Stimulated activated CD4-positive, alpha-beta T cell treated with anti-CD3 and anti-CD28 coated beads, Interleukin-15, amount 100 ng/mL, for 1 hour (primary cell): ENCODE results near the gene PREP.
"Not testable (repeated sequence)": the region's sequence is repeated elsewhere in the genome, so short reads cannot be mapped to it uniquely, and the experiment has no call there.

Experiments
- DNase-seq, 2 donors: peaks; one replicate each; pipeline ENCODE4 v3.0.0-alpha.2; 2020; ENCODE audit warnings: low read depth in 1 of 2, low spot score in 1 of 2

The PREP gene

DNA sequence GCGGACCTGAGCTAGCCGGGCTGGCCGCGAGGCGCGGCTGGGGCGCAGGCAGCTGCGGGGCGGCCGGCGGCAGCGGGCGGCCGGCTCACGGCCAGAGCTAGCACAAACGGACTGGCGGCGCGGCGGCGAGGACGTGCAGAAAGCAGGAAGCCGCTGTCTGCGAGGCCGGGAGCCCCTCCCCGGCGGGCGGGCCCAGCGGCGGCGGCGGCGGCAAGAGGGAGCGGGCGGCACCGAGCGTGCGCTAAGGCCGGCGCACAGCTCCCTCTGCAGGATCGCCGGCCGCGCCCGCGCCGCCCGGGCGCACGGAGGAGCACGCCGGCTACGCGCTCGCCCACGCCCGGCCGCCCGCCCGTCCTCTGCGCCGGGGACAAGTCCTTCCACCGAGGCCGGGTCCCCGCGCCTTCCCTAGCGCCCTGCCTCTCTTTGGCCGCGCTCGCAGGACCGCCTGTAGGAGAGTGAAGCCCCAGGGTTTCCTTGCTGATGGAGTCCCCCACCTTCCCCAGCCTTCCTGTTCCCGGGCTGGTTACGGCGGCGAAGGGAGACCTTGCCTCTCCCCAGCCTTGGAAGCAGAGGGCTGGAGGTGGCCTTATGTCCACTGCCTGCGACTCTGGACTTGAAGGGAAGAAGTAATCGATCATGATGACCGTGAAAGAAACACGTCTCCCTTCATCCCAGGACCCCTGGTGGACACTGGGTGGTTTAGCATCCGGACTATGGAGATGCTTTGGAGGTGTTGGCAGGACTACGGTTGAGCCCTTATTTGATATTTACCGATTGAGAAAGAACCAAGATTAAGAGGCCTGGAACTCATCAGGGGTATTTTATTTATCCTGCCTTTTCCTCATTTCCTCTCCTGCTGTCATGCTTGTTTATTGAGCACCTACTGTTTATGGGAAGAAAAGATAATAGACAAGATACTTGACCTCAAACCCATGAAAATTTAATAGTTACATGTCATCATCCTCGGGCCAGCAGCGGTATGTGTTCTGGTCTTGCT is at the start of gene PREP:
Gene PREP, minus strand, starts transcription at position 144 of the 997 bp plus-strand sequence. CDS start 191 bp downstream, outside the sequence.
- DNase-seq, result peak; percentile 64 to 77

GRCh38 chr6:105452376-105452775 is 49.5 kb upstream of the PREP start:
- no peak for DNase-seq

DNA sequence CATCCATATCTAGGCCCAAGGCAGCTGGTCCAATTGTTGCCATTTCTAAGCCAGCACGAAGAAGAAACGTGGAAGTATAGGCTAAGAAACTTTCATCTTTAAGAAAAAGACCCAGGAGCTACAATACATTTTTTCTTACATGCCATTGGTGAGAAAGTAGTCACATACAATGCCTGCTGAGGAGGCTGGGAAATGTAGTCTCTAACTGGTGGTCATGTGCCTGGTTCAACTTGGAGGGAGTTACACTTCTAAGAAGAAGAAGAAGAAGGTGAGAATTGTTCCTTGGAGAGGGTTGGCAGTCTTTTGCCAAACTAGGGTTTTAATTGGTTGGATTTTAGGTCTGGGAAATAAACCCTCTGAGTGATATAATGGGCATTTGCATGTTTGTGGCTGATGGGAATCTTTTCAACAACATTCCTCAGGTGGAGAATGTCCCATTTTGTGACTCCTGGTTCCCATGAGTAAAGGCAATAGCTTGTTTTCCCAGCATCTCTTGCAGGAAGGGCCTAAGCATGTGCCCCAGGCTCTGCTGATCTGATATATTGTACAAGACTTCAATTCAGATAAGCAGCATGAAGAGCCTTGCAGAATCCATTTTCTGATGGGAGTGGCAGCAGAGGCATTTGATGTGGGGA is 47.0 kb upstream of the PREP start:
- no peak for DNase-seq

- no peak for DNase-seq
These were observed 42.6 kb upstream of the PREP start for GRCh38 chr6:105445481-105445880.

DNA sequence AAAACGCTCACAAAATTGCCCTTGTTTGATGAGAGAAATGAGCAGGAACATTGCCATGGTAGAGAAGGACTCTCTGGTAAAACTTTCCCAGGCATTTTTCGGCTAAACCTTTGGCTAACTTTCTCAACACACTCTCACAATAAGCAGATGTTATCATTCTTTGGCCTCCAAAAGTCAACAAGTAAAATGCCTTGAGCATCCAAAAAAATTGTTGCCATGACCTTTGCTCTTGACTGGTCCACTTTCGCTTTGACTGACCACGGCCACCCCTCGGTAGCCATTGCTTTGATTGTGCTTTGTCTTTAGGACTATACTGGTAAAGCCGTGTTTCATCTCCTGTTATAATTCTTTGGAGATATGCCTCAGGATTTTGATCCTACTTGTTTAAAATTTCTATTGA is 41.1 kb upstream of the PREP start:
- no peak for DNase-seq

DNA sequence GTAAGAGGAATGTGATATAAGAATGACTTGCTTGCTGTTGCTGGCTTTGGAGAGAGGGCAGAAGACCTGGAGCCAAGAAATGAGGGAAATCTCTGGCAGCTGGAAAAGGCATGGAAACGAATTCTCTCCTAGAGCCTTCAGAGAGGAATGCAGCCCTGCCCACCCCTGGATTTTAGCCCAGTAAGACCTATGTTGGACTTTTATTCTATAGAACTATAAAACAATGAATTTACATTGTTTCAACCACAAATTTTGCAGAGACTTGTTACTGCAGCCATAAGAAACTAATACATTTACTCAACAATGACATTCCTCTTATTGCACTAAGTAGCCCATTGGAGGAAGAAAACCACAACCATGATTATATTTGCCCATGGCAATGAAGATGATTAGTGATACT is 39.5 kb upstream of the PREP start:
- no peak for DNase-seq

DNA sequence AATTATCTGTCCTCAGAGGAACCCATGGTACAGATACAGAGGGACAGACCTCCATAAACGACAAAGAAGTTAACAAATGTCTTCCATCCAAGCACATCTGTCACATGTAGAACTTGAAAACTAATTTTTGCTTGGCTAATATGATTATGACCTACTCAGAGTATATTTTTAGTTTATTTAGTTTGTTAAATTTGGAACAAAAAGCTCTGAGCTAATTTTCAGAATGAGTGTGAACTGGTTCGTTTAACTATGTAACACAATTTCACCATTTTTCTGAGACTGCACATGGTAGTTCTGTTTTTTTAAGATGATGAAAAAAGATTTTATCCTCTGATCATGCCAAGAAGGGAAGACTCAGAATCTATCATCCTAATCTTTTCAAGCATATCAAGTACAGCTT is 34.4 kb upstream of the PREP start:
- DNase-seq, result no peak

DNA sequence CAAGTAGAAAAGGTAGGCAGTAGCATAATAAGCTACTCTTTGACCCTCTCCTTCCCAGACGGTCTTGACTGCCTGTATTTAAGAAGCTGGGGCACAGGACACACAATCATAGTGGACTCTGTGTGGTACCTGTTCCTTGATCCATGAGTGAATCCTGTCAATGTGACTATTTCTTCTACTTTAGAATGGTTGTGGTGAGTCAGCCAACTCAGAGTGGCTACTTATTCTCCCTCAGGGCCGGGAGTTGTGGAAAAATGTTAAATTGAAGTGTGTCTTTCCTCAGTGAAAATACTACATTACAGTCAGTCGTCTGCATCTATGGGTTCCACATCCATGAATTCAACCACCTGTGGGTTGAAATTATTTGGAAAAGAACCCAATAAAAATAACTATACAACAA is 30.8 kb upstream of the PREP start:
- DNase-seq, result no peak

DNA sequence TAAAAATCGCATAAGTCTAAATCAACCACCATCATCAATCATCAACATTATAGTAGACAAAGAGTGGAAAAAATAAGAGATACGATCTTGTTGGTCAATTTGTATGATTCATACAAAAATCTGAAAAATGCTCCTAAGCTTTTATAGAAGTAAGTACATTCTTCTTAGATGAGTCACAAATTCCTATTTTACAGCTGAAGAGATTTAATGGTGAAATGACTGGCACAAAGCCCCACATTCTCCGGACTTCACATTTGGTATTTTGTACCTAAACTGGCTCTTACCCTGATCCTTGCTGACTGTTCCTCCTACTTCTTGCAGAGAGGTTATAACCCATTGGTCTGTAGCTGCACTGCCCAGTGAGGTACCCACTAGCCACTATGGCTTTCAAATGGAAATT is 29.9 kb upstream of the PREP start:
- DNase-seq, result no peak

GRCh38 chr6:105431226-105431625 is 28.3 kb upstream of the PREP start:
- no peak for DNase-seq

DNA sequence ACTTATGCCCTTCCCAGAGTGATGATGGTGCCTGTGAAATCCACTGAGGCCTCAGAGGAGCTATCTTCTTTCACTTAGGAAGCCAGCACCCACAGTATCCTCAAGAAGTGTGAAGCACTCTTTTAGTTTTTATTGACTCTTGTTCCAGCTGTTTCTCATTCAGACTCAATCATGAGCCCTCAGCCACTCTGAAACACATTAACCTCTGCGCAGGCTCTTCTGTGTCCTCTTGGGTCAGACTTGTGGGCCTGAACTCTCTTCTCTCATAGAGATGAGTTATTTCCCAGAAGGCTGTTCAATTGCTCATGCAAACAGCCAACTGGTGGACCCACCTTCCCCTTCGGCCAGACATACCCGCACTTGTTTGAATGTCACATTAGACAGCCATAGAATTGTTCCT is 27.8 kb upstream of the PREP start:
- no peak for DNase-seq

- DNase-seq, result no peak
These were observed 26.8 kb upstream of the PREP start for GRCh38 chr6:105429676-105430075.

DNA sequence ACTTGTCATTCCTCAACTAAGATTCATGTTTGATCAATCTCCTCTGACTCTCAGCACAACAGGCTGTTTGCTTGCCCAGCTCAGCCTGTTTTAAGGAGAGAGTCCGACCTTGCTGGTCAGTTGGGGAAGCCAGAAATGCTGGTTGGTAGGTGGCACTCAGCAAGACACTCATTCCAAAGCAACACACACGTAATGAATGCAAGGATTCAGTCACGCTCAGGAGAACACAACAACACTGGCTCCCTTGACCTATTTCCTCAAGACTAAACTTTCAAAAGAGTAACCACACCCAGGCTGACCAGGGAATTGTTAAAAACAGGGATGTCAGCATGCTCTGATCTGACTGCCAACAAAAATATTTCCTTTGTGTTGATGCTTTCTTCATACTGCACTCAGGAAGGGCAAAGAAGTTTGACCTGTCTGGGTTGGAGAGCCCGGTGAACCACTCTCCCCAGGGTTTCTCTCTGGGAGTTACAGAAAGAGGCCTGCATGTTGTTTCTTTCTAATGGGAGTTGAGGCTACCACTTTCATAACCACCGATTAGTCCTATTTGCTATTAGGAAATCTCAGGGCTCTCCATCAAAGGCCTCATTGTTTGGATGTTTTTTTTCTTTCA is 25.6 kb upstream of the PREP start:
- no peak for DNase-seq

DNA sequence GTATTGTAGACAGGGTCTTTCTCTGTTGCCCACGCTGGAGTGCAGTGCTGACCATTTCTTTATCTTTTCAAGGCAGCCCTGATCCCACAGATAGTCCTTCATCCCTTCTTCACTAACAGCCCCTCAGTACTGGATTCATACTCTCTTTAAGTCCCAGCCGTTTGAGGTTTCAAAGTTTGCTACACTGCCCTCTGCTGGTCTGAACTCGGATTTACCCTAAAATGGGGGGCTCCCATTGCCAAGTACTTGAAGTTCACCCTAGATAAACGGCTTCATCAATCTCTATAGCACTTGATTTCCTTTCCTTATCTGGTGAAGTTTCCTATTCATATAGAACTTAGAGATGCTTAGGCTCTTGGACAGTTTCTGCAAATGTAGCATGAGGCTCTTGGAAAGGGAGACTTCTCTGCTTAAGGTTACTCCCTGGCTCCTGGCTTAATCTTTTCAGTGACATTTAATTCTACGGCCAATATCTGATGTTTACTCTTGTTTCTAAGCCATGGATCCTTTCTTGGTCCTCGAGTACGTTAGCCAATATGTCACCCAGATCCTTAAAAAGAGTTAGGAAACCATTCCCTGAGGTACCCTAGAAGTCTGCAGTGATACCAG is 21.4 kb upstream of the PREP start:
- peak; percentile 17 to 21 for DNase-seq

GRCh38 chr6:105416971-105417370 is 14.1 kb upstream of the PREP start:
- DNase-seq, result not testable (repeated sequence)

- DNase-seq, result no peak
These were observed 6.9 kb upstream of the PREP start for GRCh38 chr6:105409734-105410133.

DNA sequence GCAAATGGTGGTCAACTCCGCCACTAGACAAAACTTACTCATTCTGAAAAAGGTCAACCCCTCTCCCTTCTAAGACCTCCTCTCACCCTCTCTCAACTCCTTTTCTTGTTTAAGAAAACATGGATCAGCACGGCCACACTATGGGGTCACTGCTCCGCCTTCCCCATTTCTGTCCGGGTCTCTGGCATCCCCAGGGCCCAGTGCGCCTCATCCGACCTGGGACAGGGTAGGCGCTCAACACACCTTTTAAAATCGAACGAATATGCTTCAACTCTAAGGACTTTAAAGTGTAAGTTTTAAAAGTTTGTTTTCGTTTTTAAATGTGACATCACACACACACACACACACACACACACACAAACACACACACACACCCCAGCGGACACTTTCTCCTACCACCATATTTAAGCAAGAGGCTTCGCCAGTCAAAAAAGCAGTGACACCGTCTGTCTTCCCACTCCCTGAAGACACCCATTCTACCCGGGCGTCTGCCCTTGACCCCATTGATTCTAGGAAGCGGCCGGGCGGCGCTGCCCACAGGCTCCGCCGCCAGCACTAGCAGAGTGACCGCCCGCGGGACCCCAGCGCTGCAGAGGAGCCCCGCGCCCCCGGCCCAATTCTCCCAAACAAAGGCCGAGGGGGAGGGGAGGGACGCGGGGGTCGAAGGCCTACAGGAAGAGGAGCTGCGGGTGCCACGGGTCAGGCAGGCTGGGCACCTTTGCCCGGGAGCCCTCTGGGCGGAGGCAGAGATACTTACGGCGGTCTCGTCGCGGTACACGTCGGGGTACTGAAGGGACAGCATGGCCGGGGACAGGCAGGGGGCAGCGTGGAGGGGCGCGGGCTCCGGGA is 568 bp downstream of the PREP start:
- peak in 1 of 2 donors; percentile 1 for DNase-seq

DNA sequence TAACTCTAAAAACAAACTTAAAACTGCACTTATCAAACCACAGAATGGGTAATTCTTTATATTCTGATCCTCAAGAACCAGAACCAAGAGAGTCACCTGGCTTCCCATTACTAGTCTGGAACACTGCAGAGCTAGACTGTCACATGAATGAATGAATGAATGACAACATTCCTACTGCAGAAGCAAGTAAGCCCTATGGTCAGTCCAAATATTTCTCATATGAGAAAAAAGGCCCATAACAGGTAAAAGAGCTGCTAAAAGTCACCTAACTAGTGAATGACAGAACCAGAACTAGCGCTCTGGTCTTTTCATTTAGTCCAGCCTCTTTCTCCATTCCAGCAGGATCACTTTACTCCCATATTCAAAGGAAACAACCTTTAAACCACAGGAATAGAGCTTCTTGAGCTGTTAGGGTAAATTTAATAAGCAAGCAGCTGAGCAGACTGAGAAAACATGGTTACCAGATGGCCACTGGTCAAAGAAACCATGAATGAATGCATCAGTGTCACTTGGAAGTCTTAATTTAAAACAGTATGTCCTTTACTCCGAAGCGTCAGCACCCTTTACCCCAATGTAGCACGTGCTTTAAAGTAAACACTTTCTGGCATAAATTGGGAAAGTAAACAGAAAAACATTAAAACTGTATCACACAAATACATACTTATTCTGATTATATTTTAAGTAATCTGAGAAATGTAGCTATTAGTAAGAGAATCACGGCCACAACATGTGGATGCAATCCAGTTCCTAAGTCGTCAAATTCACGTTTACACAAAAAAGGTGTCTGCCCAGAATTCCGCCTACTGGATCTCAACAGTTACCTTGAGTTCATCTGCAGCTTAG is 1.4 kb downstream of the PREP start:
- no peak for DNase-seq

GRCh38 chr6:105400501-105400900 is 2.4 kb downstream of the PREP start:
- no peak for DNase-seq

GRCh38 chr6:105398859-105399258 is 4.0 kb downstream of the PREP start:
- no peak for DNase-seq
